Measurements from ENCODE around the gene DNAL4.

The DNAL4 gene

GRCh38 chr22:38789606-38790005 lies 4.3 kb downstream of the DNAL4 start:
- DNase-seq (ENCODE audit: low read depth), result no peak
- TF ChIP-seq, protein P1, sequence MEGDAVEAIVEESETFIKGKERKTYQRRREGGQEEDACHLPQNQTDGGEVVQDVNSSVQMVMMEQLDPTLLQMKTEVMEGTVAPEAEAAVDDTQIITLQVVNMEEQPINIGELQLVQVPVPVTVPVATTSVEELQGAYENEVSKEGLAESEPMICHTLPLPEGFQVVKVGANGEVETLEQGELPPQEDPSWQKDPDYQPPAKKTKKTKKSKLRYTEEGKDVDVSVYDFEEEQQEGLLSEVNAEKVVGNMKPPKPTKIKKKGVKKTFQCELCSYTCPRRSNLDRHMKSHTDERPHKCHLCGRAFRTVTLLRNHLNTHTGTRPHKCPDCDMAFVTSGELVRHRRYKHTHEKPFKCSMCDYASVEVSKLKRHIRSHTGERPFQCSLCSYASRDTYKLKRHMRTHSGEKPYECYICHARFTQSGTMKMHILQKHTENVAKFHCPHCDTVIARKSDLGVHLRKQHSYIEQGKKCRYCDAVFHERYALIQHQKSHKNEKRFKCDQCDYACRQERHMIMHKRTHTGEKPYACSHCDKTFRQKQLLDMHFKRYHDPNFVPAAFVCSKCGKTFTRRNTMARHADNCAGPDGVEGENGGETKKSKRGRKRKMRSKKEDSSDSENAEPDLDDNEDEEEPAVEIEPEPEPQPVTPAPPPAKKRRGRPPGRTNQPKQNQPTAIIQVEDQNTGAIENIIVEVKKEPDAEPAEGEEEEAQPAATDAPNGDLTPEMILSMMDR (IDR thresholded peaks at IDR 0.05; ENCODE audit: insufficient read depth, low read depth, low read length, missing control alignments), result no peak
- H3K4me3 ChIP-seq (ENCODE audit: low read depth, low read length), result no peak overlapping the region

GRCh38 chr22:38788846-38789245 lies 5.1 kb downstream of the DNAL4 start:
- H3K4me3 ChIP-seq (ENCODE audit: low read depth, low read length), result no peak overlapping the region
- TF ChIP-seq, protein P1 (IDR thresholded peaks at IDR 0.05; ENCODE audit: insufficient read depth, low read depth, low read length, missing control alignments), result no peak
- no peak for DNase-seq (ENCODE audit: low read depth)

DNA sequence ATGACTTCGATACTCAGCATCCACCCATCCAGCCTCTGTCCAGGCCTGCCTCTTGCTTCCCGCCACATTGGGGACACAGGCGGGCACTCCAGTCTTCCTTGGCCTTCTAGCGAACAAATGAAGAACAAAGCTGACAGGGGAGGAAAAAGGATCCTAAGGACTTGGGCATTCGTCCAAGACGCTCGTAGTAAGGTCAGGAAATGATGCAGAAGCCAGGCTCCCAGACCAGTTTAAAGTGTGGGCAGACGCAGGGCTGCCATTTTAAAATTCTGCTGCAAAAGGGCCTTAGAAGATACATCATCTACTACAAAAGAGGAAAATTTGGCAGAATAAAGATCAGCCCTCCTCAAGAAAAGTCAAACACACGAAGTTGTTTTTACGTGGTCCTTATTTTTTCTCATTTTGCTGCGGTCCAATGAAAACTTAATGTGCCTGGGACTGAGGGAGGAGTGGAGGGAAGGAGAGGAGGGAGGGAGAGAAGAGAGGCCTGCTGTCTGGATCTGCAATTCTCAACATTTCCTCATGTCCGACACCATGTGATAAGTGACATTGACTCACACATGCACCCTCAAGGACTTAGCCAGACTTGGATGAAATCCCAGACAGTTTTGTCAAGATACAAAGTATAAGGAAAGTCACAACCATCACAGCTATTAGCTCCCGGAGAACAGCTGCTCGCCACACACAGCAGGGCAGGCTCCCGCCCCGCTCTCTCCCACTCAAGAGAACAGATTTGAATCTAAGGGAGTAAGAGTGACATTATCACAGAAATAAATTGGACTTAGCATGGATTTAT lies 5.7 kb downstream of the DNAL4 start:
- DNase-seq (ENCODE audit: low read depth), result no peak
- TF ChIP-seq, protein P1 (IDR thresholded peaks at IDR 0.05; ENCODE audit: insufficient read depth, low read depth, low read length, missing control alignments), result no peak

GRCh38 chr22:38786631-38787030 lies 7.3 kb downstream of the DNAL4 start:
- no peak for DNase-seq (ENCODE audit: low read depth)
- TF ChIP-seq, protein P1 (IDR thresholded peaks at IDR 0.05; ENCODE audit: insufficient read depth, low read depth, low read length, missing control alignments), result no peak
- H3K4me3 ChIP-seq (ENCODE audit: low read depth, low read length), result no peak overlapping the region

More for the DNA sequence above, 5.7 kb downstream of the DNAL4 start:
- no peak overlapping the region for H3K4me3 ChIP-seq (ENCODE audit: low read depth, low read length)

GRCh38 chr22:38784856-38785255 lies 9.1 kb downstream of the DNAL4 start:
- H3K4me3 ChIP-seq (ENCODE audit: low read depth, low read length), result no peak overlapping the region
- TF ChIP-seq, protein P1 (IDR thresholded peaks at IDR 0.05; ENCODE audit: insufficient read depth, low read depth, low read length, missing control alignments), result no peak
- DNase-seq (ENCODE audit: low read depth), result no peak

DNA sequence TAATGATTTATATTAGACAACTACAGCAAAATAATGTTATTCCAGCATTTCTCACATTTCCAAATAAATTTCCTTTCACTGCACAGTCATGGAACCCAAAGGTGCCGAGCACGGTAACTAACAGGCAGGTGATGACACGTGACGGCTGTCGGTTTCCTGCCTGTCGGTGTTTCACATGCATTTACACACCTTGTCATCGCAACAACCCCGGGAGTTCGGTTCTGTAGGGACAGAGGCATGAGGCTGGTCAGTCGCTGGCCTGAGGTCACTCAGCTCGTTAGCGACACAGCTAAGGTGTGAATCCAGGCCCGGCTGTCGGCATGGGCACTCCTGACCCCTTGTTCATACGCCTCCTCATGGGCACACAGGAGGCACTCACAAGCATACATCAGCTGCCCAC lies 9.9 kb downstream of the DNAL4 start:
- TF ChIP-seq, protein P1 (IDR thresholded peaks at IDR 0.05; ENCODE audit: insufficient read depth, low read depth, low read length, missing control alignments), result no peak
- H3K4me3 ChIP-seq (ENCODE audit: low read depth, low read length), result no peak overlapping the region

More for the DNA sequence above, 9.9 kb downstream of the DNAL4 start:
- no peak for DNase-seq (ENCODE audit: low read depth)
